H1 (cell line): Measurements from ENCODE around the gene ATP9B. TPM values are rescaled to one million over a fixed set of nuclear protein-coding genes. Genes with fewer than 3 reads are reported as not detected.
"Not testable (repeated sequence)": the region's sequence is repeated elsewhere in the genome, so short reads cannot be mapped to it uniquely, and the experiment has no call there.

Source experiments
- CTCF ChIA-PET: fragments of 300-600 bp; sonication (Branson Sonifier 250); formaldehyde crosslinking; loops from one replicate; lab custom pipeline; 2021; ENCODE audit not compliant: partially characterized antibody; lab: Charles Lee
- POLR2A ChIA-PET: fragments of 300-600 bp; sonication (Branson Sonifier 250); formaldehyde crosslinking; loops from one replicate; lab custom pipeline; 2021; ENCODE audit warnings: inconsistent platforms; ENCODE audit not compliant: partially characterized antibody; lab: Charles Lee
- DNase-seq, 2 experiments: peaks; one replicate each; pipeline versions ENCODE4 v3.0.0 to v3.0.0-alpha.2; 2010 to 2022; ENCODE audit warnings: low spot score in 2 of 2, low read depth in 1 of 2, mixed read lengths in 1 of 2
- FAIRE-seq: peaks from 2 replicates; lab custom pipeline; 2011; peaks lifted over from hg19 to GRCh38; lab: Jason Lieb, UNC
- H2AFZ ChIP-seq: 2 replicates; pipeline ENCODE4 v1.8.1; 2012; ENCODE audit warnings: low read length, inconsistent platforms
- H2AK5ac ChIP-seq: 2 replicates; pipeline ENCODE4 v1.6.1; 2013; ENCODE audit warnings: low read depth, low read length
- H2BK120ac ChIP-seq: replicated peaks from 2 replicates; pipeline ENCODE3; 2013; ENCODE audit warnings: low read depth, low read length, inconsistent platforms
- H2BK12ac ChIP-seq: 2 replicates; pipeline ENCODE4 v1.6.1; 2013; ENCODE audit warnings: low read depth, low read length
- H2BK15ac ChIP-seq: 2 replicates; pipeline ENCODE4 v1.6.1; 2013; ENCODE audit warnings: low read length
- H2BK20ac ChIP-seq: 2 replicates; pipeline ENCODE4 v1.6.1; 2013; ENCODE audit warnings: low read length
- H2BK5ac ChIP-seq: 2 replicates; pipeline ENCODE4 v1.6.1; 2013; ENCODE audit warnings: low read depth, low read length
- H3K14ac ChIP-seq: 2 replicates; pipeline ENCODE4 v1.6.1; 2013; ENCODE audit warnings: inconsistent platforms; ENCODE audit not compliant: insufficient read length
- H3K18ac ChIP-seq: 2 replicates; pipeline ENCODE4 v1.6.1; 2013; ENCODE audit warnings: low read length; ENCODE audit errors: extremely low read depth
- H3K23ac ChIP-seq: 2 replicates; pipeline ENCODE4 v1.6.1; 2013; ENCODE audit warnings: inconsistent platforms; ENCODE audit not compliant: insufficient read length
- H3K23me2 ChIP-seq: 2 replicates; pipeline ENCODE4 v1.6.1; 2013; ENCODE audit warnings: low read depth, low read length
- H3K27ac ChIP-seq: 2 replicates; pipeline ENCODE4 v1.6.1; 2011; ENCODE audit warnings: low read depth, low read length, inconsistent platforms
- H3K27me3 ChIP-seq, 4 experiments: replicated peaks in 1 of 4; 1 replicate in 1 of 4; 2 replicates in 3 of 4; pipeline versions ENCODE4 v1.6.1 to v1.8.1; 2011 to 2013; ENCODE audit warnings: low read length in 3 of 4, mild to moderate bottlenecking in 3 of 4, inconsistent platforms in 2 of 4, mixed read lengths in 2 of 4, moderate library complexity in 1 of 4; ENCODE audit not compliant: control insufficient read depth in 3 of 4, insufficient read depth in 3 of 4; ENCODE audit errors: extremely low read depth in 1 of 4
- H3K36me3 ChIP-seq, 4 experiments: 2 replicates each; pipeline versions ENCODE4 v1.6.1 to v1.8.1; 2011 to 2013; ENCODE audit warnings: mild to moderate bottlenecking in 4 of 4, low read length in 3 of 4, moderate library complexity in 2 of 4, control low read depth in 1 of 4, inconsistent platforms in 1 of 4; ENCODE audit not compliant: insufficient read depth in 4 of 4, control insufficient read depth in 2 of 4
- H3K4ac ChIP-seq: replicated peaks from 2 replicates; pipeline ENCODE3; 2013; ENCODE audit warnings: low read length, low read depth, mixed read lengths, inconsistent platforms; ENCODE audit not compliant: insufficient read length
- H3K4me1 ChIP-seq, 4 experiments: replicated peaks in 1 of 4; 1 replicate in 1 of 4; 2 replicates in 3 of 4; pipeline versions ENCODE4 v1.6.1 to v1.8.1; 2011 to 2013; ENCODE audit warnings: low read length in 3 of 4, inconsistent platforms in 2 of 4, mixed read lengths in 1 of 4; ENCODE audit not compliant: insufficient read depth in 4 of 4, control insufficient read depth in 3 of 4
- H3K4me2 ChIP-seq, 2 experiments: 2 replicates each; pipeline versions ENCODE4 v1.6.1 to v1.8.1; 2011 to 2013; ENCODE audit warnings: low read depth in 2 of 2, low read length in 2 of 2, control low read depth in 1 of 2, inconsistent platforms in 1 of 2, mild to moderate bottlenecking in 1 of 2; ENCODE audit not compliant: insufficient read depth in 1 of 2
- H3K4me3 ChIP-seq, 4 experiments: fragments of 200-600, 300-600 bp in 1 of 4; sonication (generic), shearing (Covaris generic), sonication (Bioruptor Twin) in 1 of 4; 2 replicates each; pipeline versions ENCODE4 v1.5.1 to v1.8.1; 2011 to 2016; ENCODE audit warnings: low read length in 4 of 4, low read depth in 3 of 4, control low read depth in 2 of 4, inconsistent platforms in 2 of 4, mild to moderate bottlenecking in 2 of 4, mixed read lengths in 1 of 4, moderate library complexity in 1 of 4; ENCODE audit not compliant: insufficient read depth in 2 of 4; ENCODE audit errors: extremely low read depth in 1 of 4
- H3K56ac ChIP-seq: replicated peaks from 2 replicates; pipeline ENCODE3; 2013; ENCODE audit warnings: low read depth, mild to moderate bottlenecking, mixed read lengths, low read length, inconsistent platforms; ENCODE audit not compliant: insufficient read length
- H3K79me1 ChIP-seq: 2 replicates; pipeline ENCODE4 v1.6.1; 2013; ENCODE audit warnings: low read depth, low read length, control low read depth
- H3K79me2 ChIP-seq, 2 experiments: 2 replicates each; pipeline versions ENCODE4 v1.6.1 to v1.8.1; 2012 to 2013; ENCODE audit warnings: low read length in 2 of 2, mild to moderate bottlenecking in 2 of 2, inconsistent platforms in 1 of 2; ENCODE audit not compliant: insufficient read depth in 2 of 2, control insufficient read depth in 1 of 2
- H3K9ac ChIP-seq, 4 experiments: replicated peaks in 1 of 4; 1 replicate in 1 of 4; 2 replicates in 3 of 4; pipeline versions ENCODE4 v1.6.1 to v1.8.1; 2011 to 2013; ENCODE audit warnings: low read depth in 3 of 4, low read length in 3 of 4, control low read depth in 2 of 4, mild to moderate bottlenecking in 2 of 4, moderate library complexity in 2 of 4, inconsistent platforms in 1 of 4; ENCODE audit errors: extremely low read depth in 1 of 4
- H3K9me3 ChIP-seq, 2 experiments: 2 replicates each; pipeline versions ENCODE4 v1.6.1 to v1.8.1; 2012 to 2013; ENCODE audit warnings: mild to moderate bottlenecking in 2 of 2, moderate library complexity in 2 of 2, control low read depth in 1 of 2, inconsistent platforms in 1 of 2, low read depth in 1 of 2, low read length in 1 of 2, mixed read lengths in 1 of 2; ENCODE audit not compliant: insufficient read depth in 2 of 2
- H4K20me1 ChIP-seq, 2 experiments: replicated peaks in 1 of 2; 2 replicates each; pipeline versions ENCODE3 to v1.8.1; 2011 to 2013; ENCODE audit warnings: inconsistent platforms in 2 of 2, low read length in 2 of 2, mild to moderate bottlenecking in 1 of 2; ENCODE audit not compliant: insufficient read depth in 2 of 2, control insufficient read depth in 1 of 2
- H4K5ac ChIP-seq: 2 replicates; pipeline ENCODE4 v1.6.1; 2013; ENCODE audit warnings: low read length, low read depth, mixed read lengths, inconsistent platforms; ENCODE audit not compliant: insufficient read length
- H4K8ac ChIP-seq: 2 replicates; pipeline ENCODE4 v1.8.0; 2013; ENCODE audit warnings: mild to moderate bottlenecking, moderate library complexity, low read length, inconsistent platforms; ENCODE audit not compliant: insufficient read depth; ENCODE audit errors: extremely low read depth
- H4K91ac ChIP-seq: replicated peaks from 2 replicates; pipeline ENCODE3; 2013; ENCODE audit warnings: low read length, mixed read lengths, inconsistent platforms; ENCODE audit not compliant: insufficient read length
- BACH1 ChIP-seq: IDR thresholded peaks from 2 replicates; pipeline ENCODE4 v1.6.1; 2012; ENCODE audit warnings: low read length, improper control_type of control experiment
- BRCA1 ChIP-seq: IDR thresholded peaks from 2 replicates; pipeline ENCODE4 v1.6.1; 2012; ENCODE audit warnings: low read depth, low read length, improper control_type of control experiment
- WGBS, 2 experiments: shearing (Covaris generic) in 1 of 2; methylation state at CpG; one replicate each; pipeline versions ENCODE4 v1.1.6 to v1.1.7; 2013 to 2015; ENCODE audit warnings: low lambda C conversion rate in 2 of 2, mixed read lengths in 2 of 2, inconsistent platforms in 1 of 2, low coverage in 1 of 2, missing lambda C conversion rate in 1 of 2; ENCODE audit not compliant: insufficient replicate concordance in 2 of 2, insufficient coverage in 1 of 2, insufficient read length in 1 of 2; ENCODE audit errors: extremely low coverage in 1 of 2, missing lambda C conversion rate in 1 of 2; 5-methylcytosine and 5-hydroxymethylcytosine counted together
- polyA plus RNA-seq, 7 experiments: library from polyadenylated mRNA; depleted of rRNA in 3 of 7; stranded (reverse) in 5 of 7; unstranded in 2 of 7; fragments of >200 nt in 5 of 7; fragments of 200-250 nt in 2 of 7; gene quantifications; 1 replicate in 5 of 7; 2 replicates in 1 of 7; 4 replicates in 1 of 7; pipeline versions ENCODE4 v1.2.1 to v1.2.3, GENCODE V29; 2011 to 2013; ENCODE audit warnings: missing spikeins in 2 of 7, mixed read lengths in 2 of 7
- total RNA-seq: library from RNA; stranded (reverse); fragmentation: NEBNext Ultra II Directional; extraction: Animal tissue kit (Norgen Biotek cat#: 25700); gene quantifications from 2 replicates; pipeline ENCODE4 v1.2.1, GENCODE V29; 2021

The ATP9B gene
- total and polyA plus RNA-seq, 2 of the 8 experiments (the other 6 are each of a cell fraction or from before 2014, with no cell fraction given) = 15.1 to 21.7 TPM

DNA sequence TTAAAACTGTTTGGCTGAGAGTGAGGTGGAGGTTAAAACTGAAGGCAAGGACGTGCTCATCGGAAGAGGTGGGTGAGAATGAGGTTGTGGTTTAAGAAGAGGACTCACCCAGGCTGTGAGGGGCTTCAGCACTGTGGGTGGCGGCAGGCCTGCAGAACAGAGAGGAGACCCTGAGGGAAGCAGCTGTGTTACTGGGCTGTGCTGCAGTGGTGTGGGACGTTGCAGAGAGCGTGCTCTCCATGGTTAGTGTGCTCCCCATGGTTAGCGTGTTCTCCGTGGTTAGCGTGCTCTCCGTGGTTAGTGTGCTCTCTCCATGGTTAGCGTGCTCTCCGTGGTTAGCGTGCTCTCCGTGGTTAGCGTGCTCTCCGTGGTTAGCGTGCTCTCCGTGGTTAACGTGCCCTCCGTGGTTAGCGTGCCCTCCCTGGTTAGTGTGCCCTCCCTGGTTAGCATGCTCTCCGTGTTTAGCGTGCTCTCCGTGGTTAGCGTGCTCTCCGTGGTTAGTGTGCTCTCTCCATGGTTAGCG lies 258.1 kb downstream of the ATP9B start (continued):
- TF ChIP-seq BACH1 = no peak
- no peak for TF ChIP-seq BRCA1

DNA sequence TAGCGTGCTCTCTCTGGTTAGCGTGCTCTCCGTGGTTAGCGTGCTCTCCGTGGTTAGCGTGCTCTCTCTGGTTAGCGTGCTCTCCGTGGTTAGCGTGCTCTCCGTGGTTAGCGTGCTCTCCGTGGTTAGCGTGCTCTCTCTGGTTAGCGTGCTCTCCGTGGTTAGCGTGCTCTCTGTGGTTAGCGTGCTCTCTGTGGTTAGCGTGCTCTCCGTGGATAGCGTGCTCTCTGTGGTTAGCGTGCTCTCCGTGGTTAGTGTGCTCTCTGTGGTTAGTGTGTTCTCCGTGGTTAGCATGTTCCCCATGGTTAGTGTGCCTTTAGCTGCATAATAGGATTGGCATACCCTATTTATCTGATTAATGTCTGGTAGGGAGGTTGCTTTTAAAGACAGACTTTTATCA lies 258.7 kb downstream of the ATP9B start:
- H2BK5ac ChIP-seq, H2BK20ac ChIP-seq, H2BK120ac ChIP-seq, H3K56ac ChIP-seq, H4K8ac ChIP-seq, FAIRE-seq, H3K14ac ChIP-seq, H4K5ac ChIP-seq, H2BK15ac ChIP-seq, POLR2A ChIA-PET, H3K27me3 ChIP-seq, H3K36me3 ChIP-seq, H3K4ac ChIP-seq, H3K4me2 ChIP-seq, H3K23ac ChIP-seq, CTCF ChIA-PET, H3K79me1 ChIP-seq, H3K27ac ChIP-seq, DNase-seq, H3K18ac ChIP-seq, H4K91ac ChIP-seq, H3K4me1 ChIP-seq, H3K79me2 ChIP-seq, H3K9ac ChIP-seq, H2AFZ ChIP-seq, H2AK5ac ChIP-seq, H4K20me1 ChIP-seq, H3K23me2 ChIP-seq, H3K4me3 ChIP-seq: not testable (repeated sequence)
- H3K9me3 ChIP-seq = peaks cover 8 to 11% of the 10 kb centered on the region in 2 experiments; a peak in 3 of 4 replicates
- H2BK12ac ChIP-seq = peak overlapping the region; percentile 84; the same call in 1 of the 2 replicates
- WGBS, 2 experiments = 93% methylated on average over 23 of the region's 23 CpGs; no CpG with 5 or more reads in 1 of the 2 experiments
